T-helper 2 cell treated with Interferon-gamma antibody and Interleukin-4, amounts not matched to agents 100 ng/mL and 5 ng/mL, for 36 hours (primary cell): ENCODE measurements around the gene ACTR1B. TPM values are rescaled to one million over a fixed set of nuclear protein-coding genes. Genes with fewer than 3 reads are reported as not detected.
"Not testable (repeated sequence)": the region's sequence is repeated elsewhere in the genome, so short reads cannot be mapped to it uniquely, and the experiment has no call there.

Experiments used
- intact Hi-C: fragments of 100-400 bp; cut with micrococcal nuclease; formaldehyde crosslinking; loops from one replicate; pipeline ENCODE4 v1.15.1; 2023
- total RNA-seq: library from RNA; stranded (reverse); gene quantifications from 2 replicates; pipeline ENCODE4 v1.2.3, GENCODE V29; 2022

ACTR1B gene
- total RNA-seq, 1 donor from 2014 or later, result 77.0 TPM

- intact Hi-C loops, result not testable (repeated sequence)
Observed at GRCh38 chr2:97618939-97619827, 44.7 kb downstream of the ACTR1B start.

DNA sequence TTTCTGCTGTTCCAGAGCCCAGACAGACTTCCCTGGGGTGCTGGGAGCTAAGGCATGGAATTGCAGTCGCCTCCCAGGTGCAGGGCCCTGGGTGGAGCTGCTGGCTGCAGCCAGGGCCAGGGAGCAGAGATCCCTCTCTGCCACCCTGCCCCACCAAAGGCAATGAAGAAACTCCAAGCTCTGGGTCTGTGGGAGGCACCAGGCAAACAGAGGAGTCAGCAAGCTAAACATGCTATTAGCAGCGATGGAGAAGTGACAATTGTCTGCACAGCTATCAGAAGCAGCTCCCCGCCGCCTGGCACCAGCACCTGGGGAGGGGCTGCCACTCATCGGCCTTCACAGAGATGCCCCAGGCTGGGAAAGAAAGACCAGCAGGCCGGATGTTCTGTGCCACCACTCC is 45.9 kb downstream of the ACTR1B start:
- intact Hi-C loops, result no loop called here

- intact Hi-C loops, result not testable (repeated sequence)
Observed at GRCh38 chr2:97615746-97616145, 48.1 kb downstream of the ACTR1B start.

DNA sequence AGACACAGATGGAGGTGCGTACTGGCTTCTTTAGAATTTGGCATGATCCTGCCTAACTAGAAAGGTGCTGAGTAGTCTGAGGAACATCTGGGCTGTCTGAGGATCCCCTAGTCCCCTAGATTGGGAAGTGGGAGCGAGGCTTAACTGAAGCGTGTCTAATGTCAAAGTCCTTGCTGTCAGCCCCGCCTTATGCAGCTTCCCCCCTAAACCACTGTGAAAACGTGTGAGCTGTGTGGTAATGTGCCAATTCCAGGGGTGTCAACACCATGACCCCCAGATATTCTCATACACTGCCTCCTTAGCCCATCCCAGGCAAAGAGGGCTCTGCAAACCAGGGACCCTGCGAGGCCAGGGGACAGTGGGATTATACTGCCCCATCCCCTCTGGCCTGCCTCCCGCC is 51.9 kb downstream of the ACTR1B start:
- intact Hi-C loops, result not testable (repeated sequence)

DNA sequence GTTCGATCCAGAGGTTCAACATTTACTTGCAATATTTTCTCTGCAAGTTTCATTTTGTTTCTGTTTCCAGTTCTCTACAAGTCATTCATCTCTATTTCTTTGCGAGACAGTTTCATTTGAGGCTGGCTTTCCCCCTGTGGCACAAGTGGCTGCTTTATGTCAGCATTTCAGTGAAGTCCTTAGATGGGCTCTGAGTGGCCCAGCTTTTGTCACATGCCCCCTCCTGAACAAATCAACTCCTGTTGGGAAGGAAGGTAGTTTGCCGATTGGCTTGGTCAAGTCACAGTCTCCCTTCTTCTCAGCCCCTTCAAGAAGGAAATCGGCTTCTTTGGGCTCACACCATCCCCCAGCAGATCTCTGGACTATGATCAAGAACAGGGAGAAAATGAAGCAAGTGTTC is 55.1 kb downstream of the ACTR1B start:
- intact Hi-C loops, result not testable (repeated sequence)

Other genes with a start within 250 kb of the ACTR1B start
- 64.1 and 68.7 TPM in 2 replicates for gene ANKRD36B, start 74.2 kb downstream of the ACTR1B start, total RNA-seq
- 203 and 216 TPM in 2 replicates for gene COX5B, start 18.0 kb downstream of the ACTR1B start, total RNA-seq
- gene C2orf92, start 5.7 kb upstream of the ACTR1B start, total RNA-seq, result 10.0 and 10.4 TPM in 2 replicates
- 283 and 294 TPM in 2 replicates for gene ZAP70, start 49.5 kb upstream of the ACTR1B start, total RNA-seq